Tibial nerve (tissue), 4 donors: ENCODE results near the gene MED12L. TPM values are rescaled to one million over a fixed set of nuclear protein-coding genes. Genes with fewer than 3 reads are reported as not detected.
A peak's percentile ranks its signal among the peaks of the same experiment; 100 is the strongest.

Experiments
- DNase-seq, 2 donors: peaks; one replicate each; pipeline ENCODE4 v3.0.0-alpha.2; 2019; ENCODE audit warnings: low spot score in 2 of 2
- H3K27ac ChIP-seq, 4 donors: fragments of 200-600 bp; sonication (generic) in 3 of 4; one replicate each; pipeline ENCODE4 v1.5.1; 2017 to 2019; ENCODE audit warnings: mild to moderate bottlenecking in 1 of 4
- H3K27me3 ChIP-seq, 2 donors: fragments of 200-600 bp; sonication (generic) in 1 of 2; one replicate each; pipeline versions ENCODE4 v1.5.1 to v1.6.0; 2017 to 2019
- H3K36me3 ChIP-seq, 3 donors: fragments of 200-600 bp; sonication (generic); one replicate each; pipeline ENCODE4 v1.5.1; 2018 to 2019
- H3K4me1 ChIP-seq, 4 donors: fragments of 200-600 bp; sonication (generic) in 3 of 4; one replicate each; pipeline ENCODE4 v1.5.1; 2017 to 2019
- H3K4me3 ChIP-seq, 4 donors: fragments of 200-600 bp; sonication (generic) in 3 of 4; one replicate each; pipeline ENCODE4 v1.5.1; 2017 to 2019; ENCODE audit warnings: mild to moderate bottlenecking in 1 of 4, moderate library complexity in 1 of 4
- H3K9me3 ChIP-seq, 4 donors: fragments of 200-600 bp; sonication (generic) in 3 of 4; one replicate each; pipeline ENCODE4 v1.5.1; 2017 to 2019
- CTCF ChIP-seq, 5 experiments: fragments of 200-600 bp in 3 of 5; fragments of 450-650 bp in 2 of 5; sonication (generic) in 3 of 5; IDR thresholded peaks; one replicate each; pipeline ENCODE4 v1.5.1; 2016 to 2019; ENCODE audit warnings: antibody characterized with exemption in 5 of 5, mild to moderate bottlenecking in 3 of 5, moderate library complexity in 2 of 5
- EP300 ChIP-seq, 2 donors: sonication (generic); formaldehyde crosslinking; IDR thresholded peaks; one replicate each; pipeline ENCODE4 v1.6.1; 2017; ENCODE audit warnings: antibody characterized with exemption in 2 of 2, mild to moderate bottlenecking in 1 of 2
- POLR2A ChIP-seq, 2 donors: fragments of 450-650 bp; IDR thresholded peaks; one replicate each; pipeline ENCODE4 v1.6.1; 2017; ENCODE audit warnings: antibody characterized with exemption in 2 of 2, mild to moderate bottlenecking in 2 of 2, moderate library complexity in 2 of 2
- WGBS, 2 donors: methylation state at CpG; one replicate each; pipeline ENCODE4 v1.1.5; 2018; 5-methylcytosine and 5-hydroxymethylcytosine counted together
- total RNA-seq, 4 donors: library from RNA; depleted of rRNA; stranded (reverse); fragments of >200 nt; gene quantifications; one replicate each; pipeline ENCODE4 v1.1.0, GENCODE V29; 2016

MED12L gene
- total RNA-seq, 4 donors from 2014 or later, result 1.2 to 5.9 (median 2.4) TPM

- Histone ChIP-seq H3K4me1 (peaks cover 0 to 13% (median 0%) of the 10 kb centered on the region in 4 donors), H3K9me3 (no peaks in the 10 kb centered on the region), H3K4me3 (no peak overlapping the region), H3K27ac (no peak overlapping the region), H3K27me3 (no peaks in the 10 kb centered on the region), H3K36me3 (no peaks in the 10 kb centered on the region)
- no peak for DNase-seq
- TF ChIP-seq EP300 (IDR thresholded peaks at IDR 0.05) (peak in 1 of 2 donors; percentile 22), POLR2A (IDR thresholded peaks at IDR 0.05) (no peak)
These were observed 245.4 kb downstream of the MED12L start for GRCh38 chr3:151330899-151331298.

- TF ChIP-seq EP300 (IDR thresholded peaks at IDR 0.05), result no peak
- TF ChIP-seq POLR2A (IDR thresholded peaks at IDR 0.05), result no peak
- TF ChIP-seq CTCF (IDR thresholded peaks at IDR 0.05), result no peak
- no peaks in the 10 kb centered on the region for H3K9me3 ChIP-seq
- no peaks in the 10 kb centered on the region for H3K36me3 ChIP-seq
- 77 to 84% methylated on average over 2 of the region's 2 CpGs for WGBS, 2 donors
- no peaks in the 10 kb centered on the region for H3K27me3 ChIP-seq
- H3K4me1 ChIP-seq, result peaks cover 0 to 13% (median 0%) of the 10 kb centered on the region in 4 donors
- H3K4me3 ChIP-seq, result no peak overlapping the region
- no peak for DNase-seq
- no peak overlapping the region for H3K27ac ChIP-seq
These were observed 246.2 kb downstream of the MED12L start for GRCh38 chr3:151331696-151332095.

- Histone ChIP-seq H3K9me3 (no peaks in the 10 kb centered on the region), H3K4me3 (peak overlapping the region in 2 of 4 donors; percentile 8 to 36), H3K36me3 (no peaks in the 10 kb centered on the region), H3K27me3 (no peaks in the 10 kb centered on the region), H3K27ac (peak overlapping the region in 3 of 4 donors; percentile 37 to 81 (median 61)), H3K4me1 (peaks cover 0 to 26% (median 0%) of the 10 kb centered on the region in 4 donors)
- 30 to 33% methylated on average over 2 of the region's 2 CpGs for WGBS, 2 donors
- peak in 1 of 2 donors; percentile 61 for DNase-seq
- TF ChIP-seq POLR2A (IDR thresholded peaks at IDR 0.05) (no peak), EP300 (IDR thresholded peaks at IDR 0.05) (no peak), CTCF (IDR thresholded peaks at IDR 0.05) (no peak)
These were observed 260.4 kb downstream of the MED12L start for GRCh38 chr3:151345859-151346258.

- H3K27me3 ChIP-seq, result no peaks in the 10 kb centered on the region
- no peaks in the 10 kb centered on the region for H3K9me3 ChIP-seq
These were observed 260.8 kb downstream of the MED12L start for GRCh38 chr3:151346292-151346691.

GRCh38 chr3:151347432-151347831, 262.0 kb downstream of the MED12L start:
- no peak overlapping the region for H3K4me3 ChIP-seq
- peaks cover 0 to 26% (median 0%) of the 10 kb centered on the region in 4 donors for H3K4me1 ChIP-seq
- H3K27me3 ChIP-seq, result no peaks in the 10 kb centered on the region
- WGBS, 2 donors, result 68% methylated on average over 6 of the region's 6 CpGs
- no peak overlapping the region for H3K27ac ChIP-seq
- H3K9me3 ChIP-seq, result no peaks in the 10 kb centered on the region
- H3K36me3 ChIP-seq, result no peaks in the 10 kb centered on the region
- DNase-seq, result peak in 1 of 2 donors; percentile 48
- TF ChIP-seq POLR2A (IDR thresholded peaks at IDR 0.05), result no peak
- TF ChIP-seq CTCF (IDR thresholded peaks at IDR 0.05), result no peak
- peak in 1 of 2 donors; percentile 86 for TF ChIP-seq EP300 (IDR thresholded peaks at IDR 0.05)

More at GRCh38 chr3:151346292-151346691, 260.8 kb downstream of the MED12L start:
- TF ChIP-seq EP300 (IDR thresholded peaks at IDR 0.05), result peak in 1 of 2 donors; percentile 42
- no peak for TF ChIP-seq POLR2A (IDR thresholded peaks at IDR 0.05)
- Histone ChIP-seq H3K36me3 (no peaks in the 10 kb centered on the region), H3K4me3 (no peak overlapping the region), H3K4me1 (peaks cover 0 to 26% (median 0%) of the 10 kb centered on the region in 4 donors), H3K27ac (peak overlapping the region in 1 of 4 donors; percentile 81)
- whole genome bisulfite sequencing, 2 donors, result 47 to 73% methylated on average over 3 of the region's 3 CpGs
- DNase-seq, result no peak

GRCh38 chr3:151350656-151351055, 265.2 kb downstream of the MED12L start:
- 77 to 86% methylated on average over 1 of the region's 1 CpG for WGBS, 2 donors
- TF ChIP-seq POLR2A (IDR thresholded peaks at IDR 0.05) (no peak), EP300 (IDR thresholded peaks at IDR 0.05) (no peak), CTCF (IDR thresholded peaks at IDR 0.05) (no peak)
- no peaks in the 10 kb centered on the region for H3K9me3 ChIP-seq
- H3K4me1 ChIP-seq, result peaks cover 0 to 24% (median 0%) of the 10 kb centered on the region in 4 donors
- no peaks in the 10 kb centered on the region for H3K27me3 ChIP-seq
- H3K36me3 ChIP-seq, result no peaks in the 10 kb centered on the region
- no peak overlapping the region for H3K27ac ChIP-seq
- H3K4me3 ChIP-seq, result no peak overlapping the region
- DNase-seq, result no peak
